ENCODE data around the gene CCNG2.

- TF ChIP-seq NR2C2 (CRISPR knock-in tag; IDR thresholded peaks at IDR 0.05; ENCODE audit: borderline replicate concordance) = no peak
- no peak for TF ChIP-seq NBN (conservative IDR thresholded peaks at IDR 0.05)
- TF ChIP-seq ASH2L (IDR thresholded peaks at IDR 0.05; ENCODE audit: insufficient read length, low read depth, low read length) = no peak
- no peak for TF ChIP-seq CTCF (CRISPR knock-in tag; IDR thresholded peaks at IDR 0.05)
- TF ChIP-seq GATAD1 (CRISPR knock-in tag; IDR thresholded peaks at IDR 0.05) = no peak
- no peak for TF ChIP-seq ELF4 (CRISPR knock-in tag; IDR thresholded peaks at IDR 0.05; ENCODE audit: borderline replicate concordance)
- no peak for TF ChIP-seq POLR2A (IDR thresholded peaks at IDR 0.05; ENCODE audit: insufficient read depth in 1 of 2, low read depth in 2 of 2, low read length in 2 of 2)
- TF ChIP-seq PREB (CRISPR knock-in tag; IDR thresholded peaks at IDR 0.05) = no peak
- no peak for TF ChIP-seq E2F2 (CRISPR knock-in tag; IDR thresholded peaks at IDR 0.05; ENCODE audit: borderline replicate concordance)
- TF ChIP-seq SP1 (IDR thresholded peaks at IDR 0.05) = no peak
- no peak for TF ChIP-seq SP1 (CRISPR knock-in tag; IDR thresholded peaks at IDR 0.05)
- no peak for TF ChIP-seq EZH2 (conservative IDR thresholded peaks at IDR 0.05; ENCODE audit: low read depth, low read length)
- TF ChIP-seq EHMT2 (IDR thresholded peaks at IDR 0.05; ENCODE audit: borderline replicate concordance, low read depth, low read length) = no peak
- TF ChIP-seq ZNF775 (CRISPR knock-in tag; IDR thresholded peaks at IDR 0.05; ENCODE audit: borderline replicate concordance) = no peak
These were observed 4.0 kb upstream of the CCNG2 start for GRCh38 chr4:77153006-77153405.

Measured in HepG2 (cell line).